HTERT RPE-1 (cell line): ENCODE results near the gene CFAP141.
"Not testable (repeated sequence)": the region's sequence is repeated elsewhere in the genome, so short reads cannot be mapped to it uniquely, and the experiment has no call there.

Experiments used
- in situ Hi-C: fragments of 300-500 bp; cut with MboI; formaldehyde crosslinking; loops from 4 replicates; pipeline ENCODE4 v1.14.3; 2020; ENCODE audit warnings: low sequenced_read_pairs

CFAP141 gene

DNA sequence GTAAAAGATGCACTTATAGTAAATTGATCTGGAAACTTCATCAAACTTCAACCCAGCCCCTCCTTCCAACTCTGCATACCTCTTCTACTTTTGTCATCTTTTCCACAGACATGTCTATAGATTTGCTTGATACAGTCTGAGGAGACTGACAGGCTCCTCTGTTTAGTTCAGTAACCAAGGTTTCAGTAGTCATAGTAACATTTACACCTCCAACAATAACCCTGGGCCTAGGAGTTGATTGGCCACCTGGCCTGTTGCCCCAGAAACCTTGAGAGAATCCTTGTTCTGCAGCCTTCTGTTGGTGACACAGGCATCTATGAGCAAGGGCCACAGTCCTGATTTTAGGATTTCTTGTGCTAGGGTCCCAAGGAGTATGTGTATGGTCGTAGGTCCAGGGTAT lies at the start of gene CFAP141:
TSS of gene CFAP141 (minus strand) at position 138 of the 400 bp plus-strand sequence. CDS start at position 112, 26 bp downstream.
- in situ Hi-C loops: no loop called here

GRCh38 chr1:154253671-154254070 lies 47.5 kb upstream of the CFAP141 start:
- in situ Hi-C loops: no loop called here

GRCh38 chr1:154241703-154242351 lies 35.7 kb upstream of the CFAP141 start:
- in situ Hi-C loops: no loop called here

DNA sequence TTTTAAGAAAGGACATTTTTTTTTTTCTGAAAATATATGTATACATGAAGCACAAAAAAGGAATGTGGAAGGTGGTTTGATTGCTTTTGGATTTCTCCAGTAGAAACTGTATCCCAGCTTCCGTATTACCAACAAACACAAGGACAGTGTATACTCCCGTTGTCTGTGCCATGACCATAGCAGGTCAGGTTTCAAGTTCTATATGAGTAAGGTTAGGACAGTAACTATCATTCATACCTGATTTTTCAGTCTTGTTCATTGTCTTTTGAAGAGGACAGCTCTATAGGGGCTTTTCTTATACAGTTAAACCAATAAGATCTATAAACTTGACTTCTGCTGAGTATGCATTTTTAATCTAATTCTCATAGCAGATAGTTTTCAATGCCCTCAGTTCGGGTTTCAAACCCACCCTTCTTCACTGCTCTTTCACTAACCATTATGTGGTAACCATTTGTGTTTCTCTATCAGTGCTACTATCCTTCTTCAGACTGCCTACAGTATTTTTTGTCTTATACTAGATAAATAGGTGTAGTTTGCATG lies 34.2 kb upstream of the CFAP141 start:
- in situ Hi-C loops: no loop called here

DNA sequence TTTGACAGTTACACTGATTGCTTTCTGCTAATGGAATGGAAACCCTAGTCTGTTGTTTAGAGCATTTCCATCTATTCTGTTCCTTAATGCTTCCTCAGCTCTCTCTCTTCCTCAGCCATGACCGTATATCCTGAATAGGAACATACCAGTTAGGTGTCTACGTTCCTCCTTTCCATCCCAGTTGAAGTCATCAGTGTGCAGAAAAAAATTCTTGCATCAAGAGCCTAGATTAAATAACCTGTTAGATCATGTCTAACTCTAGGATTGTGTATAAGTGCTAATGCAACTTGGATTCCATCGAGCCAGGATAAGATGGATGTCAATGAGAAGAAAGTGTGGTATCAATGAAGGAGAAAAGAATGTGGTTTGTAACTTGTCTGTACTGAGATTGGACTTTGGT lies 33.4 kb upstream of the CFAP141 start:
- in situ Hi-C loops: no loop called here

DNA sequence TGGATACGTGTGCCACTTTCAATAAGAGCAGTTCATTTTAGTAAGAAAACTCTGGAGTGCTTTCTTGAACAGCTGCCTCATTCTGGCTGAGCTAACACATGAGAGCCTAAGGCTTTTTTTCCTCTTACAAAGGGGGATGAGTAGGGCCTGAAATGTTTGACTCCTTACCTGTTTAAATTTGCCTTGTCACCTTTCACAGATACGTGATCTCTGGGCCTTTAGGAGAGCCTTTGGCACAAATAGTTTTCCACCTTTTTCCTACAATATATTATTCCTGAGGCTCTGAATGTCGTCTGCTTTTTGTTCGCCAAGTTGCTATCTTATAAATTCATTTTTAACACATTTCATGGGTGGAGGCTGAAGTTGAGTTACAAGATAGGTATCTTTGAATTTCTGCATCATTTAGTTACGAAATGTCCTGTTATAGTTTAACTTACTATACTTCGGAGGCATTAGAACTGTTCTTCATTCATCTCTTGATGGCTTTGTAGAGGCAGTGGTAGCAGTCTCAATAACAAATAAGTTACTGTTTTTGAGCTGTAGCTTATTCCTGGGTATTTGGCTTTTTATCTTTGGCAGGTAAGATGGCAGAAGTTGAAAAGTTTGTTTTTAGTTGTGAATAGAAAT lies 31.9 kb upstream of the CFAP141 start:
- in situ Hi-C loops: no loop called here

GRCh38 chr1:154237435-154237834 lies 31.3 kb upstream of the CFAP141 start:
- in situ Hi-C loops: no loop called here

GRCh38 chr1:154236855-154237254 lies 30.7 kb upstream of the CFAP141 start:
- in situ Hi-C loops: no loop called here

DNA sequence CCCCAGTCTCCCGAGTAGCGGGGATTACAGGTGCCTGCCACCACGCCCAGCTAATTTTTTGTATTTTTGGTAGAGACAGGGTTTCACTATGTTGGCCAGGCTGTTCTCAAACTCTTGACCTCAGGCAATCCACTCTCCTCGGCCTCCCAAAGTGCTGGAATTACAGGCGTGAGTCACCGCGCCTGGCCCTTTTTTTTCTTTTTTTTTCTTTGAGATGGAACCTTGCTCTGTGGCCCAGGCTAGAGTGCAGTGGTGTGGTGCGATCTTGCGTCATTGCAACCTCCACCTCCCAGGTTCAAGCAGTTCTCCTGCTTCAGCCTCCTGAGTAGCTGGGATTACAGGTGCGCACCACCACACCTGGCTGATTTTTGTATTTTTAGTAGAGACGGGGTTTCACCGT lies 27.0 kb upstream of the CFAP141 start:
- in situ Hi-C loops: not testable (repeated sequence)

DNA sequence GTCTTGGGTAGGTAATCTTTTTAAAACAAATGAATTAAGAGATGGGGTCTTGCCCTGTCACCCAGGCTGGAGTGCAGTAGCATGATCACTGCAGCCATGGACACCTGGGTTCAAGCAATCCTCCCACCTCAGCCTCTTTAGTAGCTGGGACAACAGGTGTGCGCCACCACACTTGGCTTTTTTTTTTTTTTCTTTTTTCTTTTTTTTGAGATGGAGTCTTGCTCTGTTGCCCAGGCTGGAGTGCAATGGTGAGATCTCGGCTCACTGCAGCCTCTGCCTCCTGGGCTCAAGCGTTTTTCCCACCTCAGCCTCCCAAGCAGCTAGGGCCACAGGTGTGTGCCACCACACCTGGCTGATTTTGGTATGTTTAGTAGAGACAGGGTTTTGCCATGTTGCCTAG lies 25.0 kb upstream of the CFAP141 start:
- in situ Hi-C loops: not testable (repeated sequence)

DNA sequence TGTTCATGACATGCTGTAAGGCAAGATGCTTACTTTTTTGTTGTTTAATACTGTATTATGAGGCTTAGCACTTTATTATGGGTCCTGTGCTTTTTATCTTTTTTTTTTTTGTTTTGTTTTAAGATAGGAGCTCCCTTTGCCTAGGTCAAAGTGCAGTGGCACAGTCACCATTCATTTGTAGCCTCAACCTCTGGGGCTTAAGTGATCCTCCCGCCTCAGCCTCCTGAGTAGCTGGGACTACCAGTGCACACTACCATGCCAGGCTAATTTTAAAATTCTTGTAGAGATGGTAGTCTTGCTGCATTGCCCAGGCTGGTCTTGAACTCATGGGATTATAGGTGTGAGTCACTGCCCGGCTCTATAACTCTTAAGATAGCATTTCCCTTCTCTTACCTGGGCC lies 19.2 kb upstream of the CFAP141 start:
- in situ Hi-C loops: no loop called here

GRCh38 chr1:154223621-154224020 lies 17.5 kb upstream of the CFAP141 start:
- in situ Hi-C loops: no loop called here

GRCh38 chr1:154222918-154223317 lies 16.8 kb upstream of the CFAP141 start:
- in situ Hi-C loops: no loop called here

GRCh38 chr1:154222518-154222917 lies 16.4 kb upstream of the CFAP141 start:
- in situ Hi-C loops: no loop called here

DNA sequence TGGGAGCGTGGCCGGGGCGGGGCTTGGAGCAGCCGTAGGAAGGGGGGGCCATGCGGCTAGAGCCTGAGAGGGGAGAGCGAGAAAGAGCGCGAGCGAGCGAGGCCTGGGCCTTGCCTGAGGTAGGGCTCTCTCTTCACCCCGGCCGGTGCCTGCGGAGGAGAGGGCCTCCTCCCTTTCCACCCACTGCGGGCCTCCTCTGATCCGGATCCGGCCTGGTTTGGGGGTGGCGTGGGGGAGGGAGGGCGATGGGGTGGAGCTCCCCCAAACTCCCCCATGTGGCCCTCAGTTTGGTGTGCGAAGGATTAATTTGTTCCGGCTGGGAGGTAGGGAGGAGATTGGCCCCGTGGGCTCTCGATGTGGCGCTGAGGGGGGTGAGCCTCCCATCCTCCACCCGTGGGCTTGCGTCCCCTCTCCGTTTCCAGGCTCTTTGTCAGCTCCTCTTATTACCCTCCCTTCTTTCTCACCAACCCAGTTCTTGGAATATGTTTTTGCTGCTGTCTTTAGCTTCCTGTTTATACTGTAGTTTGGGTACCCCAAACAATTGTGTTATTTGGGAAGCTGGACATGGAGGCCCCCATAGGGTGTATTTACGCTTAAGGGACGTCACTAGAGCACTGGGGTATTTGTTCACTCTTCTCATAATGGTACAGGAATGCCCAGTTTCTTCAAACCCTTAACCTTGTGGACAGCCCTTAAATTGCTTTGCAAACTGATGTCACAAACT lies 15.3 kb upstream of the CFAP141 start:
- in situ Hi-C loops: no loop called here

DNA sequence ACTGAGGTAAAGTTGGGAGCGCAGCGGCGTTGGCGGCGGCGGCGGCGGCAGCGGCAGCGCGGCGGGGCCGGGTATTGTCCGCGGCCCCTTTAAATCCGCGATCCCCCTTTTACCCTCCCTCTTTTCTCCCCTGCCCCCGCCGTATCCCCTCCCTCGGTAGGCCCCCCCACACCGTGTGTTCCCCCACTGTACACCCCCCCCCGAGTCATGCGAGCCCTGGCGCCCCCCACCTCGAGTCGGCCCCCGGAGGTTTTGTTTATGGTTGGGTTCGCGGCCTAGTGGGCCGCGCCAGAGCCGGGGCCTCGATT lies 14.8 kb upstream of the CFAP141 start:
- in situ Hi-C loops: no loop called here

- in situ Hi-C loops: no loop called here
Measured at GRCh38 chr1:154220071-154220969, 14.2 kb upstream of the CFAP141 start, which contains the start of gene UBAP2L. UBAP2L (plus strand) TSS chr1:154220955; CDS start chr1:154225124, 4,169 bp downstream.

DNA sequence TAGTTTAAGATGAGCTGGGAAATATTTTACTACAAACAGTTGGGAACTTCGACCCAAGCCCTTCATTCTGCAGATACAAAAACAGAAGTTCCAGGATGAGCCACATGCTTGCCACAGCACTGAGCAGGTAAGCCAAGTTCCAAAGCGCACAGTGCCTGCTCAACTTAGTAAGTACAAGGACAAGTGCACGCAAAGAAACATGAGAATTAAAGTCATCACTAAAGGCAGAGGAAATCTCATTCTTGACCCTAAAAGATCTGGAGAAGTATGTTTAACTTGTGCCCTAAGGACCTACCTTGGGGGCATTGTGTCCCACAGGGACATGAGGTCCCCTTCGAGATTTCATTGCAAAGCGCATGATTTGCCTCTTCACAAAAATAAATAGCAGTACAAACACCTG lies 13.4 kb upstream of the CFAP141 start:
- in situ Hi-C loops: no loop called here

GRCh38 chr1:154218545-154218944 lies 12.4 kb upstream of the CFAP141 start:
- in situ Hi-C loops: no loop called here

DNA sequence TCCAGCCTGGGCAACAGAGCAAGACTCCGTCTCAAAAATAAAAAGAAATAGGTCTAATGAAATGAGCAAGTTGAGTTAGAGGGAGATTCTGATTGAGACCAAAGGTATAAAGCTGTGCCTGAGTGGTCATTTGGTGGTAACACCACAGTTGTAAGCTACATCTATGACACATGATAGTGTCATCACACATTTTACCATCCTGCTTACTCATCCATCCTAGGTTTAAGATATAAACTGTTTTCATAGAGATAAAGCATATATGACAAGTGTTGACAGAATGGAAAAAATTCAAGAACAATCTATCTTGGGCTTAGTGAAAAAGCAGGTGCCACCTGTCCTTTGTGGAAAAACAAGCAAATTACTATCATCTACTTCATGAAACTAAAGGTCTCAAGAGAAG lies 7.1 kb upstream of the CFAP141 start:
- in situ Hi-C loops: no loop called here

GRCh38 chr1:154212083-154212482 lies 6.0 kb upstream of the CFAP141 start:
- in situ Hi-C loops: no loop called here
